NCI-H526 (cell line): ENCODE results near the gene CHRNG.
A peak's percentile ranks its signal among the peaks of the same experiment; 100 is the strongest.

ENCODE experiments used
- DNase-seq, 2 experiments: peaks; one replicate each; lab custom pipeline; 2025; lab: John Stamatoyannopoulos, UW

The CHRNG gene, protein sequence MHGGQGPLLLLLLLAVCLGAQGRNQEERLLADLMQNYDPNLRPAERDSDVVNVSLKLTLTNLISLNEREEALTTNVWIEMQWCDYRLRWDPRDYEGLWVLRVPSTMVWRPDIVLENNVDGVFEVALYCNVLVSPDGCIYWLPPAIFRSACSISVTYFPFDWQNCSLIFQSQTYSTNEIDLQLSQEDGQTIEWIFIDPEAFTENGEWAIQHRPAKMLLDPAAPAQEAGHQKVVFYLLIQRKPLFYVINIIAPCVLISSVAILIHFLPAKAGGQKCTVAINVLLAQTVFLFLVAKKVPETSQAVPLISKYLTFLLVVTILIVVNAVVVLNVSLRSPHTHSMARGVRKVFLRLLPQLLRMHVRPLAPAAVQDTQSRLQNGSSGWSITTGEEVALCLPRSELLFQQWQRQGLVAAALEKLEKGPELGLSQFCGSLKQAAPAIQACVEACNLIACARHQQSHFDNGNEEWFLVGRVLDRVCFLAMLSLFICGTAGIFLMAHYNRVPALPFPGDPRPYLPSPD

DNA sequence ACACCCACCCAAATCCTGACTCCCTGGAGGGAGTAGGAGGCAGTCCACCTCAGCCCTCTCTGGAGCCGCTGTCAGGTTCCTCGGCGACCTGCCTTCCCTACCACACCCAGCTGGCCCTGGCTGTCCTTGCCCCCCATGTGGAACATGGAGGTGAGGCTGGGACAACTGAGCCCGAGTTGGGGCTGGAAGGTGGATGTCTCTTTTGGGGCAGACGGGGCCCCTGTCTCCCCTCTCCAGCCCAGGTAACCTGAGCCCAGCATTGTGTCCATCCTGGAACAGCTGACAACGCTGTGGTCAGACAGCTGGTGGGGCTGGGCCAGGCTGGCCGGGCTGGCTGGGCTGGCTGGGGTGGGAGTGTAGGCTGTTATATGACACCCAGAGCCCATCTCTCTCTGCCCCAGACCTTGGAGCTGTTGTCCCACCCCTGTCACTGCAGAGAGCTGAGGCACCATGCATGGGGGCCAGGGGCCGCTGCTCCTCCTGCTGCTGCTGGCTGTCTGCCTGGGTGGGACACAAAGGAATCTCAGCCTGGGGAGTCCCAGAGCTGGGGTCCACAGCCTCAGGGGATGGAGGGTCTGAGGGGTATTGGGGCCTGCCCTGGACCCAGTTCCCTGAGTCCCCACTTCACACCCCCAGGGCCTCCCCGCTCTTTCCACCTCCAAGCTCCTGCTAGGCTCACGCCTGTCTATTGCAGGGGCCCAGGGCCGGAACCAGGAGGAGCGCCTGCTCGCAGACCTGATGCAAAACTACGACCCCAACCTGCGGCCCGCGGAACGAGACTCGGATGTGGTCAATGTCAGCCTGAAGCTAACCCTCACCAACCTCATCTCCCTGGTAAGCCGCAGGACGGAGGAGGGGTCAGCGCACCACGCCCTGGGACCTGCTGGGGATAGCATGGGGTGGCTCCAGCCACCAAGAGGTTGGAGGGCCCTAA, at the start of gene CHRNG:
Gene CHRNG, plus strand, starts transcription at position 395 of the 934 bp plus-strand sequence. Its CDS starts 56 bp downstream, at position 451.
- DNase-seq: no peak

DNA sequence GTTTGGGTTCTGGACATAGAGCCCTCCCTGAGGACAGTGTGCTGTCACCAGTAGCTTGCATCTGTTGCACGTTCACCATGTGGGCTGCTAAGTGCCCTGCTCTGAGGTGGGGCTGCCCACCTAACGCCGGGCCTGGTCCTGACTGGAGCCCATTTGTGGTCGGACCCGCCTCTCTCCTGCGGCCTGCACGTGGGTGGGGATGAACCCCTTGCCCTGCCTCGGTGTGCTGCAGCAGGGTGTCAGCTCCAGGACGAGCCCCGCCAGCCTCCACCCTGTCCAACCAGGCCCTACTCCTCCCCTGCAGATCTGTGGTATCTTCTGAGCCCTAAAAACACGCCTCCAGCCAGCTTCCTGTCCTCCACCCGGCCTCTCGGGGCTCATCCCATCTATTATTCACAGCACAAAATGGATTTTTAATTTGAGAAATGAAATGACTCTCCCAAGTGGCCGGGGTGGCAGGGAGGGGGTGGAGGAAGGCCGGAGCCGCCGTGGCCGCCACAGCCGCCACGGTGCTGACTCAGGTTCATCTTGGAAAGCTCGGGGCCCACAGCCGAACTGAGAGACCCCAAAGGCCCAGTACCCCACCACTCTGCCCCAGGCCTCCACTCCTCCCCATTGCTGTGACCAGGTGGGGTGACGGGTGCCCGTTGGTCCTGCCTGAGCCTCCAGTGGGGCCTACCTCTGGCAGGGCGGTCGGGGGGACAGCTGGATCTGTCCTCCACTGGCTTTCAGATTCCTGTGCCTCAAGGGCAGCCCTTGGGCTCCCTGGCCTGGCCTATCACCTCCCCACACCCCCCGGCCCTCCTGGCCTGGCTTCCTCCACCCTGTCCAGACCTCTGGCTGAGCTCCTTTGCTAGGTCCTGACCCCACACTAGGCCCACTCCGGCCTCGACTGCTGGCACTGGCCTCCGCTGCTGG, 49.0 kb upstream of the CHRNG start:
- DNase-seq: no peak

DNA sequence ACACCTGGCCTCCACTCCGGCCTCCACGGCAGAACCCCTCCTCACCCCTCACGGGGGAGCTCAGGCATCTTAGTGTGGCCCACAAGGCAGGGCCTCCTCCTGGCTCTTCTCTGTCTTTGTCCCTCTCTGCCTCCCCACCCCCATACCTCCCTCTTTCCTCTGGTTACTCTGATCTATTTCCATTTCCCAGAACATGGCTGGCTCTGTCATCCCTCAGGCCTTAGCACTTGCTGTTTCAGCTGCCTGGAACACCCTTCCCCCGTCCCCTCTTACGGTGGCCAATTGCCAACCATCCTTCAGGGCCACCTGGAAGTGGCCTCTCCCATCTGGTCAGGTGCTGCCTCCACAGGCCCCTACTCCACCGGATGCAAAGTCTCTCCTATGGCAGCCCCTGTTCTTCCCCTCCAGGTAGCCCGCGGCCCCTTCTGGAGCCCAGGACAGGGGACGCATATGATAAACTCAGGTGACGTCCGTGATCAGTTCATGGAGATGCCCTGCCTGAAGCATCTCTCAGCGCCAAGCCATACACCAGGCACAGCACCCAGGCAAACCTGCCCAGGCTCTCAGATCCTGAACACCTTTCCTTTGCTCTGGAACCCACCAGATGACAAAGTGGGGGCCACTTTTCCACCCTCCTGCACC, 48.2 kb upstream of the CHRNG start:
- DNase-seq: no peak

DNA sequence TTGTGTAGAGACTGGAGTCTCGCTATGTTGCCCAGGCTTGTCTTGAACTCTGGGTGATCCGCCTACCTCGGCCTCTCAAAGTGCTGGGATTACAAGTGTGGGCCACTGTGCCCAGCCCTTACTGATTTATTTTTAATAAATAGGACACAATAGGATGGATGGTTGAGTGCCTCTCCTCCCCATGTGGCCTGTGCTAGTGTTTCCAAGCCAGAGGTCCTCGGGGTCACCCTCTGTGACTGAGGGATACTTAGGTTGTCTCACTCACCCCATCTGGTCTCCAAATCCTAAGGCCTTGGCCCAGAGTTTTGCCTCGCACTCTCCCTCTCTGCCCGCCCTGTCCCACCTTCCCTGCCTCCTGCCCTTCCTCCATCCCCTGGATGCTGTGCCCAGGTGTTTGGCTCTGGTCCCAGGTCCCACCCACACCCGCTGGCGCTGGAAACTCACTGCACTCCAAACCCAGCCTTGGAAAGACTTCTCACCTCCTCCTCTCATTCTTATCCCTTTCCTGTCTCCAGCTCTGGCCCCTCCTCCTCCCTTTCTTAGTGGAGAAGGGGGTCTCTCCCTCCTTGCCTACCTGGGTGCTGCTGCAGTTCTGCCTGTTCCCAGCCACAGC, 47.1 kb upstream of the CHRNG start:
- DNase-seq: no peak

DNA sequence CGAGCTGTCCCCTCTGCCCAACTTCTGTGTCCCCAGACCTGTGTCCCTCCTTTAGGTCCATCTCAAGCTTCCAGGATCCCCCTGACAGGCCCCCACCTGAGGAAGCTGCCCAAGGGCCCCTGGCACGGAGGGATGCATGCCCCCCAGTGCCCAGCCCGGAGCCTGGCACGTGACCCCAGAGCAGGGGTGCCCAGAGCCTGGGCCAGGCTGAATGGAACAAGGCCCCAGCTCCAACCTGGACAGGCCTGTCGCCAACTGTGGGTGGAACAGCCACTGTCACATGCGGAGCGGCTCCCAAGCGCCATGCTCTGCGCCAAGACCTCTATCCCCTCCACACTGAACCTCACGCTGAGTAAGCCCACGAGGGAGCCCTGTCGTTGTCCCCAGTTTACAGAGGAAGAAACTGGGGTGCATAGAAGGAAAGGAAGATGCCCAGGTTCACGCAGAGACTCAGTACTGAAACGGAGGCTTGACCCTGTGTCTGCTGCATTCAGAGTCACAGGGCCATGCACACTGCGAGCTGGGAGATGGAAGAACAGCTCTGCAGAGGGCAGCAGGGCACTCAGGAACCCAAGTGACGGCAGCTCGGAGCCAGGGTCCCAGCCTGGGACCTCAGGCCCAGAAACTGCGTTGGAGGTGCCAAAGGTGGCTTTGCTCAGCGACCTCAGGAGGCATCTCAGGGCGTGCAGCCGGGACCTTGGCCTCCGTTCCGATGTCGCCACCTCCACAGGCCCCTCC, 46.4 kb upstream of the CHRNG start:
- no peak for DNase-seq

DNA sequence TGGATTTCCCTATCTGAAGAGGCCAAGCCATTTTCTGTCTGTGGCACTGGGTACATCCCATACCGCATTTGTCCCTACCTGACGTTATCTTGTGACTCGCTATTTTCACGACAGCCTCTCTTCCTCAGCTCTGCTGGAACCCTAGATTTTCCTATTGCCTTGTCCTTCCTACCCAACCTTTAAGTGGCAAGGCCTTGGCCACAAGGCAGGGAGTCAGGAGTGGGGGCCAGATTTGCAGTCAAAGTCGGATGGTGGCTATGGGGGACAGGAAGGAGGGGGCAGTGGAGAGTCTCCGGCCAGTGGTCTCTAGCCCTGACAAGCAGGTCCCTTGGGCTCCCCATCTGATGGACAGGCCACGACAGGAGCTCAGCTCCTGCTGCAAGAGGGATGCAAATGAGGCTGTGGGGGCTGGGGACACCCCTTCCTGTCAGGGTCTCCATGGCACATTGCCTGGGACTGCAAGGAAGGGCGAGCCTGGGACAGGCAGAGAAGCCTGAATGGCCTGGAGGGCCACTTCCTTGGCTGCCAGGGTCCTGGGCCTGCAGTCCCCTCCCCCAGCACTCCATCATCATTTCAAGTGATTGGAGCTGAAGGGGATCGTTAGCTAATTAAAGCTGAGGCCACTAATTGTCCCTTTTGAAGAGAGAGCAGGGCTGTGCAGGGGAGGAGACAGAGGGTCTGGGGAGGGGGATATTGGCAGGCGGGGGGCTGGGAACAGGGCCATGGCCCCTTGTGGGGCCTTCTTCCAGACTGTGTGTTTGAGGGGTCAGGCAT, 45.6 kb upstream of the CHRNG start:
- no peak for DNase-seq

DNA sequence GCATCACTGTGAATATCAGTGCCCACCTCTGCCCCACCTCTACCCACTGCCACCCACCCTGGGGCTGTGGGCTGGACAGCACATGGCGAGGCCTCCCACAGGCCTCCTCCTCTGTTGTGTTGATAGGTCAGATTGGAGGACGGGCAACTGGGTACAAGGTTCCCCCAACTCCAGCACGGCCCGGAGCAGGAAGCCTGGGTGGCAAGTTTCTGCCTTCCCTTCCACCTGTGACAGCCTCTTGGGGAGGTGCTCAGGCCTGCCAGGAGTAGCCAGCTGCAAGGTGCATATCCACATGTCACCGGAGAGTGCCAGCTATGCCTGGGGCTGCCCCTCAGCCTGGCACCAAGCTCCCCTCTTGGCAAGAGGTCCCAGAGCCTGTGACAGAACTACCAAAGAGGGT, 45.0 kb upstream of the CHRNG start:
- DNase-seq: no peak

DNA sequence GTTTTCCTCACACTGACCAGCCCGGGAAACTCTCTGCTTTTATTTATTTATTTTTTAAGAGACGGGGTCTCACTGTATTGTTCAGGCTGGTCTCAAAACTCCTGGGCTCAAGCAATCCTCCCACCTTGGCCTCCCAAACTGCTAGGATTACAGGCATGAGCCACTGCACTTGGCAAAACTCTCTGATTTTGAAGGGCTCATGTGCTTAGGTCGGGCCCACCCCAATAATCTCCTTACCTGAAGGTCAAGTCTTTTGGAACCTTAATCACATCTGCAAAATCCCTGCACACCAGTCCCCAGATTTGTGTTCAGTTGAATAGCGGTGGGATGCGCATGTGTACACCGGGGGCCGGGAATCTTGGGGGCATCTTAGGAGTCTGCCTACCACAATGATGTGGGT, 44.2 kb upstream of the CHRNG start:
- no peak for DNase-seq

DNA sequence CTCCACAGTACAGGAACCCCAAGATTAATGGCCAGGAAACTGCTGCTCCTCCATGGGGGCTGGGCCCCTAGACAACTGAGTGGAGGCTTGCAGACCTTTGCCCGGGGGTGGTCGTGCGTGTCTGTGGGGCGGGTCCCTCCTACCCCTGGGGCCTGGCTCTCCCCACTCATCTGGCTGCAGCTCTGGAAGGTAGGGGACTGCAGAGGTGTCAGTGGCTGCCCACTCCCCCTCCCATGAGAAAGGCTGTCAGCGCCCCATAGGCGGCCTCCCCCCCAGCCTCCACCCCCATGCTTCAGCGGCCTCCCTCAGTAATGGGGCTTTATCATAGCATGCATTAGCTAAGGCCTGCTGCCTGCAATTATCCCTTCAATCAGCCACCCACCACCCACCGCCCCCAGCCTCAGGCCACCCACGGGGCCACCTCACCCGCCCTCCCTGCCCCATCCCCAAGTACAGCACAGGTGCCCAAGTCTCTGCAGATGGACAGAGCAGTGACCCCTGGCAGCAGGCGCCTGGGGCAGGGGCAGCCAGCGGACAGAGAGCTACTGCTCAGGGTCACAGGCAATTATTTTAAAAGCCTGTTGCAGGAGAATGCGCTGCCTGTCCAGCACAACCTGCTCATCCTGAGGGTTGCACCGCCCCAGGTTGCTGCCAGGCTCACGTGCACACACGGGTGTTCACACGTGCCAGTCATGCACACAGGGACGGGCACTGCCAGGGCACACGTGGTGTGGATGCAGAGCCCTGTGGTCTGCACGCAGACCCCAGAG, 42.8 kb upstream of the CHRNG start:
- no peak for DNase-seq

DNA sequence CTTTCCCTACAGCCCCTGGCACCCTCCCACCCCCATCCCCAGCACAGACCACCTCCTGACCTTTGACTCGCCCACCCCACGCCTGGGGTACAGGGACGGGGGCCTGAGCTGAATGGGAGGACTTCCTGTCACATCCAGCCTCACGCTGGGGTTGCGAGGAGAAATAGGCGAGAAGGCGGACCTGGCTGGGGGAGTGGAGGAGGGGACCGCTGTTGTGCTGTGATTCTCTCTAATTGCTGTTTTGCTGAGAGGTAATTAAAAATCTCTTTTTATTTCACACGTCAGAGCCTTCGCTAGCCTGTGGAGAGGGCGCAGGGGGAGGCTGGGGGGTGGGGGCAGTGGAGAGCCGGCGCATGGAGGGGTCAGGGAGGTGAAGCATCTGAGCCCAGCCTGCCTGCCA, 42.1 kb upstream of the CHRNG start:
- DNase-seq: no peak

DNA sequence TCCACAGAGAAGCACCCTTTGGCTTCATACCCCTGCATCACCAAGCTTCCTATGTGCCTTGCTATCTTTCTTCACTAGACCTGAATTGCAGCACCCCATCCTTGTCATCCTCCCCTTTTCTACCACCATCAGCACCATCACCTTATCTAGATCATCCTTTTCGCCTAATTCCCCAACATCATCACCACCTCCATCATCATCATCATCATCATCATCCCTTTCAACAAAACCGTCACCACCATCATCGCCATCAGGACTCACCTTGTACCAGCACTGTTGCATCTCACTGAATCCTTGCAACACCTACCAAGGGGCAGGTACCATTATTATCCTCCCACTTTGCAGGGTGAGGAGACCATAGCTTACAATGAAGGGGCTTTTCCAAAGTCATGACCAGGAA, 41.0 kb upstream of the CHRNG start:
- no peak for DNase-seq

DNA sequence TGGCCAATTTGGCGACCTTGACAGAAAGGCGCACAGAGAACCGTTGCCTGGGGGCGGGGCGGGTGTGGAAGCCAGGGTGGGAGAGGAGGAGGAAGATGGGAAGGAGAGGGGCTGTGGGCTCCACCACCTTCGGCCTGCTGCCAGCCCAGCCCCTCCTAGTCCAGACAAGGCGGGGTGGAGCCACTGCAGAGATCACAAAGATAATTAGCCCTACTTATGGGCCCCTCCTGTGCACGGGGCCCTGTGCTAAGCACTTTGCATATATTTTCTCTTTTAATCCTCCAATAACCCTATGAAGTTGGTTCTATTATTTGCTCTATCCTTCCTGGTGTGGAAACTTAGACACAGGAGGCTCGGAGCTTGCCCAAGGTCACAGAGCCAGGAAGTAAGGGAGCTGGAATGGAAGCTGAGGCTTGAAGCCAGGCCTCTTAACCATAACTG, 38.1 kb upstream of the CHRNG start:
- peak in 1 of 2 experiments; percentile 28 for DNase-seq

DNA sequence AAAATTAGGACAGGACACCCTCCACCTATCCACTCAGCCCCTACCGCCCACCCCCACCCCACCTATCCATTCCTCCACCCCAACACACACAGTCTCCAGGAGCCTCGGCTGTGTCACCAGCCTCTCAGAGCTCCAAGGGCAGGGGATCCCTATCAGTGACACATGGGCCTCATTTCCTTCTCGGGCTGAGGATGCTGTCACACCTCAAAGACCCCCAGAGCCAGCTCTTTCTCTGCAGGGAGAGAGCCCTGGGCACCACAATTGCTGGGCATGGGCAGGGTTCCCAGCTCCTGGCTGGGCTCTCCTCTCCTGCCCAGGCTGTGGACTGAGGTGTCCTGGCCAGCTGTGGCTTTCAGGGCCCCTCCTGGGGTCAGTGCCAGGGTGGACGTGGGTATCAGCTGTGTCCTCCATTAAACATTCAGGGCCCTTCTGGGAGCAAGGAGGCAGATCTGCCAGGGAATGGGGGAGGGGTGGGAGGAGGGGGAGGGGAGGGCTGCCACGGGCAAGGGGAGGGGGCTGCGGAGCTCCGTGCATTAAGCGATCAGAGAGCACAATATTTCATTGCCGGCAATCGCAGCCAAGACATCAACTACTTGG, 37.6 kb upstream of the CHRNG start:
- DNase-seq: no peak

DNA sequence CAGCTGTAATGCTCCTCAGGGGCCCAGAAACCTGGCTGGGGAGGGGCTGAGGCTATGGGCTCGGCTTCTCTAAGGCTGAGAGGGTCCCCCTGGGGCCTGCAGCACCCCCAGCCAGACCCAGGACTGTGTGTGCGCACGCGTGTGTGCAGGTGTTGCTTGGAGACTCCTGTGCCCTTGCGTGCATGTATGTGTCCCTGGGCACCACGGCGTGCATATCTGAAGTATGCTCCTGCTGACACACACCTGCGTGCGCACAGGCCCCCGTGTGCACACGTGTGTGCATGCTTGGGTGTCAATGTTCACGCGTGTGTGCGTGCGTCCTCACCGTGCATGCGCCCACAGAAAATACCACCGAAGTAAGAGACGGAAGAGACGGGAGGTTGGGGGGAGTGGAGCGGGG, 37.0 kb upstream of the CHRNG start:
- DNase-seq: no peak

DNA sequence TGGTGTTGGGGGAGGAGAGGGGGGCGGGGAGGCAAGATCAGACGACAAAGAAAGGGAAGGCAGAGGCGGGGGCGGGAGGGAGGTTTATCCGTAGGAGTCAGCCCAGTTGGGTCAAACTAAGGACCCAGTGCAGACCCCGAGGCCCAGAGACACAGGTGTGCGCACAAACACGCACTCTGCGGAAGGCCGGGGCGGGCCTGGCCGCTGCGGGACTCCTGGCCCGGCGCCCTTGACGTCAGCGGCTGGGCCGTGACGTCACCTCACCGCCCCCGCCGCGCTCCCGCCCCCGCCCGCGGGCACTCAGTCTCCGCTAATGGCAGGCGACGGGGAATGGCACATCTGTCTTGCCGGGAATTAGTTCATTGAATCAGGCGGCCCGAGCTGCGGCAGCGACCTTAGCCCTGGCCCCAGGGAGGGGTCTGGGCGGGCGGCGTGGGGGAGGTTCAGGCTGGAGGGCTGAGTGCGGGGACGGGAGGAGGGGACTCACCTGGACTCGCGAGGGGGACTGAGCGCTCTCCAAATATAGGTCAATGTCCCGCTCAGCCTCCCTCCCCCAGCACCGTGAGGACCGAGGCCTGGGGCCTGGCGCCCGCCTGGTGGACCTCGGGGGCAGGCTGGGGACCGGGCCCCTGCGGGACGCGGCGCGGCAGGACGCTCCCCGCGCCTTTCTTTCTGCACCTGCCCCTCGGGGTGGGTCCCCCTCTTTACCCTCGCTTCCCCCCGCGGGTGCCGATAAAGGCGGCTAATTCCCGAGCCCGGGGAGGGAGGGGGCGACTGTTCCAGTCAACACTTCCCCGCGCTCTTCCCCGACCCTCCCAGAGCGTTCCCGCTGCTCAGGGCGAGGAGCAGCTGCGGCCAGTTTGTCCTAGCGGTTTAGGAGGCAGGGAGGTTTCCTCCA, 36.3 kb upstream of the CHRNG start:
- peak in 1 of 2 experiments; percentile 51 for DNase-seq

DNA sequence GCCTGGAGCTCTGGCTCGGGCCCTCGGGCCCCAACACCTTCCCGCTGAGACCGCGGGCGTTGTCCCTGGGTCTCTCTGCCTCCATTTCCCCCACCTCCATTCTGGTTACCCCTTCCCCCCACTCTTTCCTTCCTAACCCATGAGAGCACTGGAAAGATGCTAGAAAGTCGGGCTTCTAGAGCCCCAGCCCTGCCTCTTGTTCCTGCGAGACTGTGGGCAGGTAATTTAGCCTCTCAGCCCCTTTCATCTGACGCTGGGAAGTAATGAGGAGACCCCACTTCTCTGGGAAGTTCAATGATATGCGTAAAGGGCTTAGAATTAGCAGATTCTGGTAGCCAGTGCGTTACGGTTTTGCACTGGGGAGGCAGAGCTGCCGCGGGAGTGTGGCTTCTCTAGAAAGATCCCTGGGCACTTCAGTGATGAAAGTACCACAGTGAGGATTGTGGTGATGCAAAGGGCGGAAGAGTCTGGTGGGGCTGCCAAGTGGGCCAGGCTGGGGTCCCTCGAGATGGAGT, 35.6 kb upstream of the CHRNG start:
- DNase-seq: no peak

DNA sequence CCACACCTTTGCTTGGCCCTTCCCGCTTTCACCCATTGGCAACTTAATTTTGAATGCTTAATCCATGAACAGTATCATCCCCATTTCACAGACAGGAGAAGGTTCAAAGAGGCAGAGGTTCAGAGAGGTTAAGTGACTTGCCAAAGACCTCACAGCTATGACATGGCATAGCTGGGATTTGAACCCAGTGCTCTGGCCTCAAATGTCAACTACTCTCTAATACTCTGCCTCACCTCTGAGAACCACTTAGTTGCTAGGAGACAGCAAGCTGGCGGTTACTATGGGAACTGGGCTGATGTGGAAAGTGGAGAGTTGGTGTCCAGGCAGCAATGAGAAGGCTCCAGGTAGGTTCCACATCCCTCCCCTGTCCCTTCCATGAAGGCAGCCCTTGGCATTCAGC, 35.1 kb upstream of the CHRNG start:
- DNase-seq: peak; percentile 21 to 32
